H1 (cell line): ENCODE results near the gene ANKFN1. TPM values are rescaled to one million over a fixed set of nuclear protein-coding genes. Genes with fewer than 3 reads are reported as not detected.

Experiments used
- CTCF ChIA-PET: fragments of 300-600 bp; sonication (Branson Sonifier 250); formaldehyde crosslinking; loops from one replicate; lab custom pipeline; 2021; ENCODE audit not compliant: partially characterized antibody; lab: Charles Lee
- POLR2A ChIA-PET: fragments of 300-600 bp; sonication (Branson Sonifier 250); formaldehyde crosslinking; loops from one replicate; lab custom pipeline; 2021; ENCODE audit warnings: inconsistent platforms; ENCODE audit not compliant: partially characterized antibody; lab: Charles Lee
- DNase-seq, 2 experiments: peaks; one replicate each; pipeline versions ENCODE4 v3.0.0 to v3.0.0-alpha.2; 2010 to 2022; ENCODE audit warnings: low spot score in 2 of 2, low read depth in 1 of 2, mixed read lengths in 1 of 2
- FAIRE-seq: peaks from 2 replicates; lab custom pipeline; 2011; peaks lifted over from hg19 to GRCh38; lab: Jason Lieb, UNC
- H2AFZ ChIP-seq: 2 replicates; pipeline ENCODE4 v1.8.1; 2012; ENCODE audit warnings: low read length, inconsistent platforms
- H2AK5ac ChIP-seq: 2 replicates; pipeline ENCODE4 v1.6.1; 2013; ENCODE audit warnings: low read depth, low read length
- H2BK120ac ChIP-seq: replicated peaks from 2 replicates; pipeline ENCODE3; 2013; ENCODE audit warnings: low read depth, low read length, inconsistent platforms
- H2BK12ac ChIP-seq: 2 replicates; pipeline ENCODE4 v1.6.1; 2013; ENCODE audit warnings: low read depth, low read length
- H2BK15ac ChIP-seq: 2 replicates; pipeline ENCODE4 v1.6.1; 2013; ENCODE audit warnings: low read length
- H2BK20ac ChIP-seq: 2 replicates; pipeline ENCODE4 v1.6.1; 2013; ENCODE audit warnings: low read length
- H2BK5ac ChIP-seq: 2 replicates; pipeline ENCODE4 v1.6.1; 2013; ENCODE audit warnings: low read depth, low read length
- H3K14ac ChIP-seq: 2 replicates; pipeline ENCODE4 v1.6.1; 2013; ENCODE audit warnings: inconsistent platforms; ENCODE audit not compliant: insufficient read length
- H3K18ac ChIP-seq: 2 replicates; pipeline ENCODE4 v1.6.1; 2013; ENCODE audit warnings: low read length; ENCODE audit errors: extremely low read depth
- H3K23ac ChIP-seq: 2 replicates; pipeline ENCODE4 v1.6.1; 2013; ENCODE audit warnings: inconsistent platforms; ENCODE audit not compliant: insufficient read length
- H3K23me2 ChIP-seq: 2 replicates; pipeline ENCODE4 v1.6.1; 2013; ENCODE audit warnings: low read depth, low read length
- H3K27ac ChIP-seq: 2 replicates; pipeline ENCODE4 v1.6.1; 2011; ENCODE audit warnings: low read depth, low read length, inconsistent platforms
- H3K27me3 ChIP-seq, 4 experiments: replicated peaks in 1 of 4; 1 replicate in 1 of 4; 2 replicates in 3 of 4; pipeline versions ENCODE4 v1.6.1 to v1.8.1; 2011 to 2013; ENCODE audit warnings: low read length in 3 of 4, mild to moderate bottlenecking in 3 of 4, inconsistent platforms in 2 of 4, mixed read lengths in 2 of 4, moderate library complexity in 1 of 4; ENCODE audit not compliant: control insufficient read depth in 3 of 4, insufficient read depth in 3 of 4; ENCODE audit errors: extremely low read depth in 1 of 4
- H3K36me3 ChIP-seq, 4 experiments: 2 replicates each; pipeline versions ENCODE4 v1.6.1 to v1.8.1; 2011 to 2013; ENCODE audit warnings: mild to moderate bottlenecking in 4 of 4, low read length in 3 of 4, moderate library complexity in 2 of 4, control low read depth in 1 of 4, inconsistent platforms in 1 of 4; ENCODE audit not compliant: insufficient read depth in 4 of 4, control insufficient read depth in 2 of 4
- H3K4ac ChIP-seq: replicated peaks from 2 replicates; pipeline ENCODE3; 2013; ENCODE audit warnings: low read length, low read depth, mixed read lengths, inconsistent platforms; ENCODE audit not compliant: insufficient read length
- H3K4me1 ChIP-seq, 4 experiments: replicated peaks in 1 of 4; 1 replicate in 1 of 4; 2 replicates in 3 of 4; pipeline versions ENCODE4 v1.6.1 to v1.8.1; 2011 to 2013; ENCODE audit warnings: low read length in 3 of 4, inconsistent platforms in 2 of 4, mixed read lengths in 1 of 4; ENCODE audit not compliant: insufficient read depth in 4 of 4, control insufficient read depth in 3 of 4
- H3K4me2 ChIP-seq, 2 experiments: 2 replicates each; pipeline versions ENCODE4 v1.6.1 to v1.8.1; 2011 to 2013; ENCODE audit warnings: low read depth in 2 of 2, low read length in 2 of 2, control low read depth in 1 of 2, inconsistent platforms in 1 of 2, mild to moderate bottlenecking in 1 of 2; ENCODE audit not compliant: insufficient read depth in 1 of 2
- H3K4me3 ChIP-seq, 4 experiments: fragments of 200-600, 300-600 bp in 1 of 4; sonication (generic), shearing (Covaris generic), sonication (Bioruptor Twin) in 1 of 4; 2 replicates each; pipeline versions ENCODE4 v1.5.1 to v1.8.1; 2011 to 2016; ENCODE audit warnings: low read length in 4 of 4, low read depth in 3 of 4, control low read depth in 2 of 4, inconsistent platforms in 2 of 4, mild to moderate bottlenecking in 2 of 4, mixed read lengths in 1 of 4, moderate library complexity in 1 of 4; ENCODE audit not compliant: insufficient read depth in 2 of 4; ENCODE audit errors: extremely low read depth in 1 of 4
- H3K56ac ChIP-seq: replicated peaks from 2 replicates; pipeline ENCODE3; 2013; ENCODE audit warnings: low read depth, mild to moderate bottlenecking, mixed read lengths, low read length, inconsistent platforms; ENCODE audit not compliant: insufficient read length
- H3K79me1 ChIP-seq: 2 replicates; pipeline ENCODE4 v1.6.1; 2013; ENCODE audit warnings: low read depth, low read length, control low read depth
- H3K79me2 ChIP-seq, 2 experiments: 2 replicates each; pipeline versions ENCODE4 v1.6.1 to v1.8.1; 2012 to 2013; ENCODE audit warnings: low read length in 2 of 2, mild to moderate bottlenecking in 2 of 2, inconsistent platforms in 1 of 2; ENCODE audit not compliant: insufficient read depth in 2 of 2, control insufficient read depth in 1 of 2
- H3K9ac ChIP-seq, 4 experiments: replicated peaks in 1 of 4; 1 replicate in 1 of 4; 2 replicates in 3 of 4; pipeline versions ENCODE4 v1.6.1 to v1.8.1; 2011 to 2013; ENCODE audit warnings: low read depth in 3 of 4, low read length in 3 of 4, control low read depth in 2 of 4, mild to moderate bottlenecking in 2 of 4, moderate library complexity in 2 of 4, inconsistent platforms in 1 of 4; ENCODE audit errors: extremely low read depth in 1 of 4
- H3K9me3 ChIP-seq, 2 experiments: 2 replicates each; pipeline versions ENCODE4 v1.6.1 to v1.8.1; 2012 to 2013; ENCODE audit warnings: mild to moderate bottlenecking in 2 of 2, moderate library complexity in 2 of 2, control low read depth in 1 of 2, inconsistent platforms in 1 of 2, low read depth in 1 of 2, low read length in 1 of 2, mixed read lengths in 1 of 2; ENCODE audit not compliant: insufficient read depth in 2 of 2
- H4K20me1 ChIP-seq, 2 experiments: replicated peaks in 1 of 2; 2 replicates each; pipeline versions ENCODE3 to v1.8.1; 2011 to 2013; ENCODE audit warnings: inconsistent platforms in 2 of 2, low read length in 2 of 2, mild to moderate bottlenecking in 1 of 2; ENCODE audit not compliant: insufficient read depth in 2 of 2, control insufficient read depth in 1 of 2
- H4K5ac ChIP-seq: 2 replicates; pipeline ENCODE4 v1.6.1; 2013; ENCODE audit warnings: low read length, low read depth, mixed read lengths, inconsistent platforms; ENCODE audit not compliant: insufficient read length
- H4K8ac ChIP-seq: 2 replicates; pipeline ENCODE4 v1.8.0; 2013; ENCODE audit warnings: mild to moderate bottlenecking, moderate library complexity, low read length, inconsistent platforms; ENCODE audit not compliant: insufficient read depth; ENCODE audit errors: extremely low read depth
- H4K91ac ChIP-seq: replicated peaks from 2 replicates; pipeline ENCODE3; 2013; ENCODE audit warnings: low read length, mixed read lengths, inconsistent platforms; ENCODE audit not compliant: insufficient read length
- CHD1 ChIP-seq: IDR thresholded peaks from 2 replicates; pipeline ENCODE4 v1.6.1; 2012; ENCODE audit warnings: low read depth, low read length, improper control_type of control experiment
- EP300 ChIP-seq, 2 experiments: IDR thresholded peaks; 1 replicate in 1 of 2; 2 replicates in 1 of 2; pipeline ENCODE4 v1.6.1; 2011 to 2012; ENCODE audit warnings: low read depth in 2 of 2, low read length in 2 of 2, mild to moderate bottlenecking in 2 of 2, borderline replicate concordance in 1 of 2, inconsistent platforms in 1 of 2, moderate library complexity in 1 of 2
- FOSL1 ChIP-seq: IDR thresholded peaks from 2 replicates; pipeline ENCODE4 v1.6.1; 2011; ENCODE audit warnings: mild to moderate bottlenecking, low read depth, low read length, moderate library complexity; ENCODE audit not compliant: insufficient read depth
- JUND ChIP-seq: IDR thresholded peaks from 2 replicates; pipeline ENCODE4 v1.6.1; 2011; ENCODE audit warnings: mild to moderate bottlenecking, improper control_type of control experiment, low read length
- KDM1A ChIP-seq: fragments of 200-600, 300-600 bp; sonication (generic); IDR thresholded peaks from 2 replicates; pipeline ENCODE4 v1.7.1; 2016; ENCODE audit warnings: mild to moderate bottlenecking, low read length, borderline replicate concordance
- MAFK ChIP-seq: IDR thresholded peaks from 2 replicates; pipeline ENCODE4 v1.6.1; 2012; ENCODE audit warnings: low read depth, mild to moderate bottlenecking, improper control_type of control experiment, low read length
- RAD21 ChIP-seq, 2 experiments: IDR thresholded peaks in 1 of 2; conservative IDR thresholded peaks in 1 of 2; 2 replicates each; pipeline ENCODE4 v1.6.1; 2011; ENCODE audit warnings: low read depth in 2 of 2, low read length in 2 of 2, improper control_type of control experiment in 1 of 2, inconsistent platforms in 1 of 2, mild to moderate bottlenecking in 1 of 2, moderate library complexity in 1 of 2
- RNF2 ChIP-seq: fragments of 200-900, 300-1000 bp; sonication (generic); IDR thresholded peaks from 2 replicates; pipeline ENCODE4 v1.7.1; 2016; ENCODE audit warnings: borderline replicate concordance, low read depth, mild to moderate bottlenecking, antibody characterized with exemption, low read length; ENCODE audit not compliant: poor library complexity, severe bottlenecking; ENCODE audit errors: missing control alignments
- SAP30 ChIP-seq: fragments of 300-600 bp; sonication (generic); IDR thresholded peaks from 2 replicates; pipeline ENCODE4 v1.7.1; 2012; ENCODE audit warnings: low read length, moderate library complexity, mild to moderate bottlenecking, inconsistent platforms; ENCODE audit not compliant: insufficient read depth, insufficient replicate concordance
- SP2 ChIP-seq: IDR thresholded peaks from 2 replicates; pipeline ENCODE4 v1.6.1; 2012; ENCODE audit warnings: mild to moderate bottlenecking, low read length, inconsistent platforms
- SUZ12 ChIP-seq: fragments of 200-600 bp; sonication (generic); IDR thresholded peaks from 2 replicates; pipeline ENCODE4 v1.6.1; 2012; ENCODE audit warnings: mild to moderate bottlenecking, inconsistent platforms, low read length, moderate library complexity, mixed read lengths
- TBP ChIP-seq: IDR thresholded peaks from 2 replicates; pipeline ENCODE4 v1.6.1; 2011; ENCODE audit warnings: low read depth, low read length, improper control_type of control experiment
- WGBS, 2 experiments: shearing (Covaris generic) in 1 of 2; methylation state at CpG; one replicate each; pipeline versions ENCODE4 v1.1.6 to v1.1.7; 2013 to 2015; ENCODE audit warnings: low lambda C conversion rate in 2 of 2, mixed read lengths in 2 of 2, inconsistent platforms in 1 of 2, low coverage in 1 of 2, missing lambda C conversion rate in 1 of 2; ENCODE audit not compliant: insufficient replicate concordance in 2 of 2, insufficient coverage in 1 of 2, insufficient read length in 1 of 2; ENCODE audit errors: extremely low coverage in 1 of 2, missing lambda C conversion rate in 1 of 2; 5-methylcytosine and 5-hydroxymethylcytosine counted together
- polyA plus RNA-seq, 7 experiments: library from polyadenylated mRNA; depleted of rRNA in 3 of 7; stranded (reverse) in 5 of 7; unstranded in 2 of 7; fragments of >200 nt in 5 of 7; fragments of 200-250 nt in 2 of 7; gene quantifications; 1 replicate in 5 of 7; 2 replicates in 1 of 7; 4 replicates in 1 of 7; pipeline versions ENCODE4 v1.2.1 to v1.2.3, GENCODE V29; 2011 to 2013; ENCODE audit warnings: missing spikeins in 2 of 7, mixed read lengths in 2 of 7
- total RNA-seq: library from RNA; stranded (reverse); fragmentation: NEBNext Ultra II Directional; extraction: Animal tissue kit (Norgen Biotek cat#: 25700); gene quantifications from 2 replicates; pipeline ENCODE4 v1.2.1, GENCODE V29; 2021
- TF ChIP-seq, protein P1 (sequence below): IDR thresholded peaks from 2 replicates; pipeline ENCODE4 v1.6.1; 2011; ENCODE audit warnings: low read depth, mild to moderate bottlenecking, low read length; ENCODE audit not compliant: insufficient read depth

ANKFN1 gene
- total and polyA plus RNA-seq, 2 of the 8 experiments (the other 6 are each of a cell fraction or from before 2014, with no cell fraction given) = not detected

DNA sequence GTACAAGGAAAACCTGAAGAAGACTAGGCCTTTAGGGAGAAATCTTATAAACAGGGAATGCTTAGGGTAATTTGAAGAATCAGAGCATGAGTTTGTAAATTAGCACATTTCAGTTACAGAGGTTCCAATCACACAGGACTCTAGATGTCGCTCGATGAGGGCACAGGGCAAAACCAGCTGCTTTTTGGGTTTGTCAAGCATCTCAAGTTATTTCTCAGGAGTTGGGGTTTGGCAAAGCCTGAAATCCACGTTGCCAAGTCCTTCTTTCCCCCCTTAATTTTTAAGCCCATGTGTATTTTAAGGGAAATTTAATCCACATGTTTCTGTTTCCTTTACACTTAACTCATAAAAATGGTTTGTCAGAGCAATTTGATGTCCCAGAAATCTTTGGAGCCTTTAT, 146.9 kb downstream of the ANKFN1 start:
- Histone ChIP-seq H4K20me1 (no peaks in the 10 kb centered on the region), H3K9ac (no peak overlapping the region), H4K8ac (no peak overlapping the region), H4K5ac (no peak overlapping the region), H2AK5ac (no peak overlapping the region), H3K79me1 (no peaks in the 10 kb centered on the region), H3K4me2 (no peak overlapping the region), H3K36me3 (no peaks in the 10 kb centered on the region), H3K23ac (no peak overlapping the region), H3K27ac (no peak overlapping the region), H4K91ac (no peak overlapping the region), H3K4me3 (no peak overlapping the region), H3K27me3 (no peaks in the 10 kb centered on the region), H2BK15ac (no peak overlapping the region), H2BK12ac (no peak overlapping the region), H3K23me2 (no peaks in the 10 kb centered on the region), H3K56ac (no peak overlapping the region), H3K4me1 (no peaks in the 10 kb centered on the region), H3K14ac (no peak overlapping the region), H2AFZ (no peak overlapping the region), H3K4ac (no peak overlapping the region), H2BK5ac (no peak overlapping the region), H2BK120ac (no peak overlapping the region), H3K18ac (no peak overlapping the region), H3K79me2 (no peaks in the 10 kb centered on the region), H3K9me3 (no peaks in the 10 kb centered on the region), H2BK20ac (no peak overlapping the region)
- 86% methylated on average over 3 of the region's 3 CpGs; no CpG with 5 or more reads in 1 of the 2 experiments for WGBS, 2 experiments
- FAIRE-seq = no peak
- ChIA-PET CTCF (interaction anchor here (0.7 to 1.5 kb wide), 3 partner anchors 56 to 179 kb away, joined by 3 read pairs; no protein-coding TSS in a partner anchor), POLR2A (no interaction called here)
- DNase-seq = no peak
- no peak for TF ChIP-seq TBP
- TF ChIP-seq FOSL1 = no peak
- TF ChIP-seq MAFK = no peak
- no peak for TF ChIP-seq SUZ12
- no peak for TF ChIP-seq SP2
- TF ChIP-seq JUND = no peak
- TF ChIP-seq KDM1A = no peak
- TF ChIP-seq, protein P1, sequence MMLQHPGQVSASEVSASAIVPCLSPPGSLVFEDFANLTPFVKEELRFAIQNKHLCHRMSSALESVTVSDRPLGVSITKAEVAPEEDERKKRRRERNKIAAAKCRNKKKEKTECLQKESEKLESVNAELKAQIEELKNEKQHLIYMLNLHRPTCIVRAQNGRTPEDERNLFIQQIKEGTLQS = no peak
- TF ChIP-seq EP300 (IDR thresholded peaks at IDR 0.05; ENCODE audit: borderline replicate concordance in 1 of 2, low read depth in 2 of 2, low read length in 2 of 2) = no peak
- TF ChIP-seq CHD1 = no peak
- no peak for TF ChIP-seq RNF2
- no peak for TF ChIP-seq RAD21 (IDR thresholded peaks at IDR 0.05 in 1 of 2, conservative IDR thresholded peaks at IDR 0.05 in 1 of 2; ENCODE audit: low read depth in 2 of 2, low read length in 2 of 2)
- no peak for TF ChIP-seq SAP30
